ENCODE measurements around the gene SERF2. TPM values are rescaled to one million over a fixed set of nuclear protein-coding genes. Genes with fewer than 3 reads are reported as not detected.
"Not testable (repeated sequence)": the region's sequence is repeated elsewhere in the genome, so short reads cannot be mapped to it uniquely, and the experiment has no call there.

The SERF2 gene
- total RNA-seq, 3 donors from 2014 or later: 653 to 916 (median 695) TPM

GRCh38 chr15:43821505-43821904 is 29.4 kb downstream of the SERF2 start:
- H3K27me3 ChIP-seq: no peaks in the 10 kb centered on the region
- intact Hi-C loops (cut with DNase I; ENCODE audit: low total_unique reads): no loop called here
- no peak for DNase-seq (ENCODE audit: low spot score in 2 of 2)
- H3K4me1 ChIP-seq: peaks cover 0 to 5% of the 10 kb centered on the region in 2 donors
- no peak overlapping the region for H3K4me3 ChIP-seq
- no peak overlapping the region for H3K27ac ChIP-seq
- no peaks in the 10 kb centered on the region for H3K9me3 ChIP-seq
- no peaks in the 10 kb centered on the region for H3K36me3 ChIP-seq
- TF ChIP-seq POLR2AphosphoS5 (IDR thresholded peaks at IDR 0.05) (no peak), CTCF (IDR thresholded peaks at IDR 0.05) (no peak), POLR2A (IDR thresholded peaks at IDR 0.05) (no peak)

- Histone ChIP-seq H3K27ac (peak within 1 kb of the TSS; percentile 90 to 97), H3K4me1 (peaks cover 0 to 5% of the 10 kb centered on the region in 2 donors), H3K27me3 (no peaks in the 10 kb centered on the region), H3K36me3 (no peaks in the 10 kb centered on the region), H3K4me3 (peak within 1 kb of the TSS; percentile 67 to 93 (median 83)), H3K9me3 (no peaks in the 10 kb centered on the region)
- peak; percentile 71 for TF ChIP-seq POLR2A (IDR thresholded peaks at IDR 0.05)
- TF ChIP-seq POLR2AphosphoS5 (IDR thresholded peaks at IDR 0.05): peak; percentile 85 to 97 (median 93)
- no peak for TF ChIP-seq CTCF (IDR thresholded peaks at IDR 0.05)
- DNase-seq (ENCODE audit: low spot score in 2 of 2): peak; percentile 90 to 94
- intact Hi-C loops (cut with DNase I; ENCODE audit: low total_unique reads): no loop called here
These were observed 32.5 kb downstream of the SERF2 start, which contains the start of gene MFAP1 for GRCh38 chr15:43824302-43825246. Gene MFAP1, minus strand, starts transcription at chr15:43824690. Its CDS starts 121 bp downstream, at chr15:43824569.

GRCh38 chr15:43825305-43825704 is 33.2 kb downstream of the SERF2 start:
- H3K27ac ChIP-seq; H3K9me3 ChIP-seq; H3K4me1 ChIP-seq; H3K27me3 ChIP-seq; H3K36me3 ChIP-seq; intact Hi-C loops (cut with DNase I; ENCODE audit: low total_unique reads): not testable (repeated sequence)
- peak in 1 of 2 donors; percentile 17 for DNase-seq (ENCODE audit: low spot score in 2 of 2)
- peak overlapping the region in 1 of 3 donors; percentile 93 for H3K4me3 ChIP-seq

- TF ChIP-seq POLR2AphosphoS5 (IDR thresholded peaks at IDR 0.05) (no peak), CTCF (IDR thresholded peaks at IDR 0.05) (no peak)
- Histone ChIP-seq H3K9me3 (no peaks in the 10 kb centered on the region), H3K36me3 (no peaks in the 10 kb centered on the region), H3K4me1 (peaks cover 0 to 5% of the 10 kb centered on the region in 2 donors), H3K27me3 (no peaks in the 10 kb centered on the region), H3K27ac (peak overlapping the region; percentile 70 to 80), H3K4me3 (peak overlapping the region; percentile 44 to 66 (median 58))
- intact Hi-C loops (cut with DNase I; ENCODE audit: low total_unique reads): no loop called here
- peak in 1 of 2 donors; percentile 15 for DNase-seq (ENCODE audit: low spot score in 2 of 2)
These were observed 33.9 kb downstream of the SERF2 start for GRCh38 chr15:43826029-43826507.

- TF ChIP-seq CTCF (IDR thresholded peaks at IDR 0.05) (no peak), POLR2AphosphoS5 (IDR thresholded peaks at IDR 0.05) (no peak), POLR2A (IDR thresholded peaks at IDR 0.05) (no peak)
- intact Hi-C loops (cut with DNase I; ENCODE audit: low total_unique reads): no loop called here
- peak; percentile 74 for DNase-seq (ENCODE audit: low spot score in 2 of 2)
- H3K9me3 ChIP-seq: no peaks in the 10 kb centered on the region
- no peaks in the 10 kb centered on the region for H3K36me3 ChIP-seq
- H3K27ac ChIP-seq: peak within 1 kb of the TSS; percentile 70 to 80
- peaks cover 0 to 5% of the 10 kb centered on the region in 2 donors for H3K4me1 ChIP-seq
- H3K4me3 ChIP-seq: peak within 1 kb of the TSS; percentile 44 to 66 (median 58)
- H3K27me3 ChIP-seq: no peaks in the 10 kb centered on the region
These were observed 34.6 kb downstream of the SERF2 start, which contains the start of gene WDR76 for GRCh38 chr15:43826508-43827341. Gene WDR76, plus strand, starts transcription at chr15:43827002. Its CDS starts 31 bp downstream, at chr15:43827033.

All from breast epithelium (tissue), 4 donors.